CD4-positive, alpha-beta T cell (primary cell): ENCODE measurements around the gene IFNGR1. TPM values are rescaled to one million over a fixed set of nuclear protein-coding genes. Genes with fewer than 3 reads are reported as not detected.

Source experiments
- ATAC-seq: fragments of 200-7000 bp; cut with Tn5 transposase; one replicate; pipeline ENCODE4 v1.10.0; 2022; ENCODE audit warnings: mild to moderate bottlenecking; ENCODE audit not compliant: poor library complexity
- CTCF ChIA-PET: fragments of 350-600 bp; sonication (Branson Sonifier 250); formaldehyde crosslinking; loops from one replicate; lab custom pipeline; 2021; ENCODE audit warnings: antibody characterized with exemption, inconsistent platforms; lab: Charles Lee
- POLR2A ChIA-PET: fragments of 350-600 bp; sonication (Branson Sonifier 250); formaldehyde crosslinking; loops from one replicate; lab custom pipeline; 2021; ENCODE audit warnings: antibody characterized with exemption, inconsistent platforms; lab: Charles Lee
- DNase-seq, 14 experiments: peaks; one replicate each; pipeline ENCODE4 v3.0.0-alpha.2; 2013 to 2020; ENCODE audit warnings: mixed read lengths in 2 of 14
- H3K27ac ChIP-seq, 2 donors: one replicate each; pipeline versions ENCODE4 v1.5.1 to v1.7.0; 2013; ENCODE audit warnings: low read length in 2 of 2, low read depth in 1 of 2, mild to moderate bottlenecking in 1 of 2
- H3K27me3 ChIP-seq, 2 experiments: 1 replicate in 1 of 2; 2 replicates in 1 of 2; pipeline versions ENCODE4 v1.6.1 to v1.7.0; 2013; ENCODE audit warnings: low read length in 2 of 2, control low read depth in 1 of 2, mild to moderate bottlenecking in 1 of 2, moderate library complexity in 1 of 2; ENCODE audit not compliant: insufficient read depth in 2 of 2, control insufficient read depth in 1 of 2
- H3K36me3 ChIP-seq: one replicate; pipeline ENCODE4 v1.6.1; 2013; ENCODE audit warnings: low read length, control low read depth; ENCODE audit not compliant: insufficient read depth
- H3K4me1 ChIP-seq: one replicate; pipeline ENCODE4 v1.6.1; 2013; ENCODE audit warnings: low read length, control low read depth; ENCODE audit not compliant: insufficient read depth
- H3K4me3 ChIP-seq: one replicate; pipeline ENCODE4 v1.5.1; 2013; ENCODE audit warnings: mild to moderate bottlenecking, low read length, moderate library complexity
- H3K9me3 ChIP-seq, 2 experiments: 1 replicate in 1 of 2; 2 replicates in 1 of 2; pipeline versions ENCODE4 v1.6.1 to v1.7.0; 2013; ENCODE audit warnings: low read length in 2 of 2, mild to moderate bottlenecking in 2 of 2, control low read depth in 1 of 2, moderate library complexity in 1 of 2; ENCODE audit not compliant: control insufficient read depth in 1 of 2, insufficient read depth in 1 of 2
- H3K27ac Mint-ChIP-seq: one replicate; pipeline ENCODE4 v1.8.0; 2020; ENCODE audit warnings: mixed read lengths
- H3K27me3 Mint-ChIP-seq: one replicate; pipeline ENCODE4 v1.8.0; 2021; ENCODE audit warnings: mixed read lengths
- H3K36me3 Mint-ChIP-seq: one replicate; pipeline ENCODE4 v1.8.0; 2021; ENCODE audit warnings: low read depth, mixed read lengths
- H3K4me1 Mint-ChIP-seq: one replicate; pipeline ENCODE4 v1.8.0; 2021; ENCODE audit warnings: low read depth, mixed read lengths
- H3K4me3 Mint-ChIP-seq: one replicate; pipeline ENCODE4 v1.8.0; 2020; ENCODE audit warnings: mild to moderate bottlenecking, mixed read lengths
- H3K9me3 Mint-ChIP-seq: one replicate; pipeline ENCODE4 v1.8.0; 2020; ENCODE audit warnings: mixed read lengths
- CTCF ChIP-seq: fragments of 200-600 bp; IDR thresholded peaks from one replicate; pipeline ENCODE4 v1.8.0; 2022; ENCODE audit warnings: antibody characterized with exemption, mild to moderate bottlenecking
- intact Hi-C, 2 experiments: fragments of 100-400 bp; cut with DNase I in 1 of 2; cut with micrococcal nuclease in 1 of 2; formaldehyde crosslinking; loops; one replicate each; pipeline versions ENCODE4 v1.15.1 to v1.9.0; 2023 to 2025; cut with DNase I, micrococcal nuclease
- total RNA-seq, 174 experiments: library from RNA in 2 of 174; stranded (reverse) in 2 of 174; gene quantifications; one replicate each; pipeline ENCODE4 v1.2.3 and lab custom pipeline; 2021 to 2026

The IFNGR1 gene
- total RNA-seq, 2 experiments from 2014 or later = 81.7 to 84.3 TPM

GRCh38 chr6:137230547-137230946 is 11.4 kb upstream of the IFNGR1 start:
- Mint-ChIP-seq H3K4me1 (peaks cover 66% of the 10 kb centered on the region), H3K36me3 (no peaks in the 10 kb centered on the region), H3K27ac (no peak overlapping the region), H3K4me3 (no peak overlapping the region), H3K27me3 (no peaks in the 10 kb centered on the region), H3K9me3 (no peaks in the 10 kb centered on the region)
- DNase-seq = peak in 2 of 14 experiments; percentile 38 to 43
- POLR2A ChIA-PET = no interaction called here
- H3K27ac ChIP-seq = peak overlapping the region in 1 of 2 donors; percentile 20
- no peaks in the 10 kb centered on the region for H3K36me3 ChIP-seq
- no peaks in the 10 kb centered on the region for H3K9me3 ChIP-seq
- ATAC-seq = no peak
- H3K27me3 ChIP-seq = no peaks in the 10 kb centered on the region
- H3K4me3 ChIP-seq = no peak overlapping the region
- CTCF ChIA-PET = no interaction called here
- peaks cover 59% of the 10 kb centered on the region for H3K4me1 ChIP-seq
- TF ChIP-seq CTCF = no peak
- intact Hi-C loops = no loop called here

GRCh38 chr6:137229075-137229759 is 10.0 kb upstream of the IFNGR1 start:
- no peaks in the 10 kb centered on the region for H3K36me3 ChIP-seq
- TF ChIP-seq CTCF = no peak
- no peaks in the 10 kb centered on the region for H3K27me3 ChIP-seq
- peaks cover 64% of the 10 kb centered on the region for H3K4me1 ChIP-seq
- ATAC-seq (no peak), DNase-seq (no peak)
- no peaks in the 10 kb centered on the region for H3K9me3 Mint-ChIP-seq
- no peak overlapping the region for H3K27ac ChIP-seq
- POLR2A ChIA-PET = no interaction called here
- H3K9me3 ChIP-seq = no peaks in the 10 kb centered on the region
- H3K27me3 Mint-ChIP-seq = no peaks in the 10 kb centered on the region
- intact Hi-C loops = loop anchor here in 1 of 2 experiments (10.0 kb wide), 1 partner anchor 1176 kb away; the partner anchor contains the start of gene HEBP2
- H3K27ac Mint-ChIP-seq = no peak overlapping the region
- no peak overlapping the region for H3K4me3 ChIP-seq
- H3K4me3 Mint-ChIP-seq = no peak overlapping the region
- peaks cover 67% of the 10 kb centered on the region for H3K4me1 Mint-ChIP-seq
- CTCF ChIA-PET = no interaction called here
- H3K36me3 Mint-ChIP-seq = no peaks in the 10 kb centered on the region

- Mint-ChIP-seq H3K4me1 (peaks cover 63% of the 10 kb centered on the region), H3K9me3 (no peaks in the 10 kb centered on the region), H3K4me3 (no peak overlapping the region), H3K27ac (no peak overlapping the region), H3K36me3 (no peaks in the 10 kb centered on the region), H3K27me3 (no peaks in the 10 kb centered on the region)
- no peak overlapping the region for H3K27ac ChIP-seq
- no peak overlapping the region for H3K4me3 ChIP-seq
- H3K36me3 ChIP-seq = no peaks in the 10 kb centered on the region
- H3K9me3 ChIP-seq = no peaks in the 10 kb centered on the region
- DNase-seq = no peak
- ChIA-PET CTCF (no interaction called here), POLR2A (no interaction called here)
- H3K27me3 ChIP-seq = no peaks in the 10 kb centered on the region
- TF ChIP-seq CTCF = no peak
- H3K4me1 ChIP-seq = peaks cover 62% of the 10 kb centered on the region
- no peak for ATAC-seq
- intact Hi-C loops = loop anchor here in 1 of 2 experiments (10.0 kb wide), 1 partner anchor 1177 kb away; the partner anchor contains the start of gene HEBP2
These were observed 8.7 kb upstream of the IFNGR1 start for GRCh38 chr6:137227871-137228302.
